ENCODE data around the gene NRGN. TPM values are rescaled to one million over a fixed set of nuclear protein-coding genes. Genes with fewer than 3 reads are reported as not detected.

Gene NRGN
- total and polyA plus RNA-seq, 2 experiments from 2014 or later: 1.2 TPM; not detected in 1

DNA sequence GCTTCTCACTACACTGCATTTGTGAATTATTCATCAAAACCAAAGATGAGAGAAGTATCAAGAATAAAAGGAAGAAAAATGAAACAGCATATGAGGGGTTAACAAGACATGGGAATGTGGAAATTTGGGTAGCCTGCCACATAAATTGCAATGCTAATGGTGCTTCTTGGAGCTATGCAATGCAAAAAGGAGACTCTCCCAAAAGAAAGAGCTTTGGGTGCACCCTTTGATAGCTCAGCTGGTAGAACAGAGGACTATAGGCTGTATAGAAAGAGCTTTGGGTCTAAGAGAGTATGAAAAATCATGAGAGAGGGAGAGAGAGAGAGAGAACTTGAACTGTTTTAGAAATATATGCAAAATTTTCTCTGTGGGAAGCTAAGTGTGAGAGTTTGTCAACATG, 39.7 kb upstream of the NRGN start:
- DNase-seq (ENCODE audit: low spot score): no peak
- no peak overlapping the region for H3K27ac ChIP-seq
- no peaks in the 10 kb centered on the region for H3K4me1 ChIP-seq (ENCODE audit: insufficient read depth)
- H3K79me2 ChIP-seq: no peaks in the 10 kb centered on the region
- H3K27me3 ChIP-seq: peaks cover 4% of the 10 kb centered on the region
- no peaks in the 10 kb centered on the region for H3K36me3 ChIP-seq (replicated peaks; ENCODE audit: insufficient read depth, low read depth)
- H4K20me1 ChIP-seq (ENCODE audit: insufficient read depth, poor library complexity, severe bottlenecking): no peaks in the 10 kb centered on the region
- no peak overlapping the region for H2AFZ ChIP-seq
- no peaks in the 10 kb centered on the region for H3K9me2 ChIP-seq (replicated peaks; ENCODE audit: insufficient read depth)
- no peak overlapping the region for H3K4me2 ChIP-seq
- TF ChIP-seq, protein P1, sequence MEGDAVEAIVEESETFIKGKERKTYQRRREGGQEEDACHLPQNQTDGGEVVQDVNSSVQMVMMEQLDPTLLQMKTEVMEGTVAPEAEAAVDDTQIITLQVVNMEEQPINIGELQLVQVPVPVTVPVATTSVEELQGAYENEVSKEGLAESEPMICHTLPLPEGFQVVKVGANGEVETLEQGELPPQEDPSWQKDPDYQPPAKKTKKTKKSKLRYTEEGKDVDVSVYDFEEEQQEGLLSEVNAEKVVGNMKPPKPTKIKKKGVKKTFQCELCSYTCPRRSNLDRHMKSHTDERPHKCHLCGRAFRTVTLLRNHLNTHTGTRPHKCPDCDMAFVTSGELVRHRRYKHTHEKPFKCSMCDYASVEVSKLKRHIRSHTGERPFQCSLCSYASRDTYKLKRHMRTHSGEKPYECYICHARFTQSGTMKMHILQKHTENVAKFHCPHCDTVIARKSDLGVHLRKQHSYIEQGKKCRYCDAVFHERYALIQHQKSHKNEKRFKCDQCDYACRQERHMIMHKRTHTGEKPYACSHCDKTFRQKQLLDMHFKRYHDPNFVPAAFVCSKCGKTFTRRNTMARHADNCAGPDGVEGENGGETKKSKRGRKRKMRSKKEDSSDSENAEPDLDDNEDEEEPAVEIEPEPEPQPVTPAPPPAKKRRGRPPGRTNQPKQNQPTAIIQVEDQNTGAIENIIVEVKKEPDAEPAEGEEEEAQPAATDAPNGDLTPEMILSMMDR (IDR thresholded peaks at IDR 0.05; ENCODE audit: poor library complexity): no peak
- TF ChIP-seq EZH2 (IDR thresholded peaks at IDR 0.05; ENCODE audit: borderline replicate concordance) (no peak), EZH2phosphoT487 (IDR thresholded peaks at IDR 0.05; ENCODE audit: low read depth, severe bottlenecking, unreplicated experiment) (no peak)
- no peak overlapping the region for H3K4me3 ChIP-seq
- H3K9me3 ChIP-seq (ENCODE audit: low read depth): no peaks in the 10 kb centered on the region

- Histone ChIP-seq H3K9me2 (replicated peaks; ENCODE audit: insufficient read depth) (no peaks in the 10 kb centered on the region), H2AFZ (no peak overlapping the region), H3K4me1 (ENCODE audit: insufficient read depth) (no peaks in the 10 kb centered on the region), H3K79me2 (no peaks in the 10 kb centered on the region), H3K36me3 (replicated peaks; ENCODE audit: insufficient read depth, low read depth) (no peaks in the 10 kb centered on the region), H3K27ac (no peak overlapping the region), H3K27me3 (no peaks in the 10 kb centered on the region), H3K4me2 (no peak overlapping the region), H3K4me3 (no peak overlapping the region), H4K20me1 (ENCODE audit: insufficient read depth, poor library complexity, severe bottlenecking) (no peaks in the 10 kb centered on the region), H3K9me3 (ENCODE audit: low read depth) (no peaks in the 10 kb centered on the region)
- 84% methylated on average over 4 of the region's 4 CpGs for WGBS (ENCODE audit: low lambda C conversion rate, missing lambda C conversion rate)
- no peak for TF ChIP-seq EZH2 (IDR thresholded peaks at IDR 0.05; ENCODE audit: borderline replicate concordance)
- TF ChIP-seq EZH2phosphoT487 (IDR thresholded peaks at IDR 0.05; ENCODE audit: low read depth, severe bottlenecking, unreplicated experiment): no peak
- TF ChIP-seq, protein P1 (IDR thresholded peaks at IDR 0.05; ENCODE audit: poor library complexity): no peak
- DNase-seq (ENCODE audit: low spot score): no peak
These were observed 31.9 kb upstream of the NRGN start for GRCh38 chr11:124707829-124708228.

GRCh38 chr11:124712392-124712791, 27.4 kb upstream of the NRGN start:
- H3K9me3 ChIP-seq (ENCODE audit: low read depth): no peaks in the 10 kb centered on the region
- no peak for DNase-seq (ENCODE audit: low spot score)
- WGBS (ENCODE audit: low lambda C conversion rate, missing lambda C conversion rate): 69% methylated on average over 3 of the region's 3 CpGs
- no peak overlapping the region for H3K4me2 ChIP-seq
- no peaks in the 10 kb centered on the region for H3K79me2 ChIP-seq
- H4K20me1 ChIP-seq (ENCODE audit: insufficient read depth, poor library complexity, severe bottlenecking): no peaks in the 10 kb centered on the region
- no peak overlapping the region for H3K4me3 ChIP-seq
- TF ChIP-seq, protein P1 (IDR thresholded peaks at IDR 0.05; ENCODE audit: poor library complexity): no peak
- TF ChIP-seq EZH2phosphoT487 (IDR thresholded peaks at IDR 0.05; ENCODE audit: low read depth, severe bottlenecking, unreplicated experiment) (no peak), EZH2 (IDR thresholded peaks at IDR 0.05; ENCODE audit: borderline replicate concordance) (no peak)
- H3K4me1 ChIP-seq (ENCODE audit: insufficient read depth): peaks cover 2% of the 10 kb centered on the region
- no peaks in the 10 kb centered on the region for H3K9me2 ChIP-seq (replicated peaks; ENCODE audit: insufficient read depth)
- H2AFZ ChIP-seq: no peak overlapping the region
- peaks cover 19% of the 10 kb centered on the region for H3K27me3 ChIP-seq
- H3K36me3 ChIP-seq (replicated peaks; ENCODE audit: insufficient read depth, low read depth): no peaks in the 10 kb centered on the region
- no peak overlapping the region for H3K27ac ChIP-seq

GRCh38 chr11:124716591-124716990, 23.2 kb upstream of the NRGN start:
- Histone ChIP-seq H3K4me3 (no peak overlapping the region), H3K27ac (no peak overlapping the region), H3K27me3 (peaks cover 60% of the 10 kb centered on the region), H3K36me3 (replicated peaks; ENCODE audit: insufficient read depth, low read depth) (no peaks in the 10 kb centered on the region), H3K79me2 (no peaks in the 10 kb centered on the region), H3K4me1 (ENCODE audit: insufficient read depth) (peaks cover 11% of the 10 kb centered on the region), H2AFZ (no peak overlapping the region), H3K9me3 (ENCODE audit: low read depth) (no peaks in the 10 kb centered on the region), H4K20me1 (ENCODE audit: insufficient read depth, poor library complexity, severe bottlenecking) (no peaks in the 10 kb centered on the region), H3K9me2 (replicated peaks; ENCODE audit: insufficient read depth) (no peaks in the 10 kb centered on the region), H3K4me2 (no peak overlapping the region)
- DNase-seq (ENCODE audit: low spot score): no peak
- 71% methylated on average over 3 of the region's 3 CpGs for whole genome bisulfite sequencing (ENCODE audit: low lambda C conversion rate, missing lambda C conversion rate)
- TF ChIP-seq EZH2 (IDR thresholded peaks at IDR 0.05; ENCODE audit: borderline replicate concordance): no peak
